Body of pancreas (tissue), 4 donors: ENCODE data around the gene SMO. TPM values are rescaled to one million over a fixed set of nuclear protein-coding genes. Genes with fewer than 3 reads are reported as not detected.

ENCODE experiments used
- ATAC-seq: fragments of 150-250 bp; one replicate; pipeline ENCODE4 v1.9.1; 2016
- DNase-seq, 4 donors: peaks; one replicate each; pipeline ENCODE4 v3.0.0-alpha.2; 2019
- H3K27ac ChIP-seq, 4 donors: fragments of 200-600 bp; sonication (generic); 1 replicate in 3 of 4; 2 replicates in 1 of 4; pipeline versions ENCODE4 v1.5.1 to v1.6.1; 2016 to 2019; ENCODE audit warnings: mild to moderate bottlenecking in 1 of 4, mixed read lengths in 1 of 4, moderate library complexity in 1 of 4
- H3K27me3 ChIP-seq, 2 donors: fragments of 200-600 bp; sonication (generic); one replicate each; pipeline ENCODE4 v1.6.0; 2016; ENCODE audit warnings: mild to moderate bottlenecking in 1 of 2
- H3K36me3 ChIP-seq, 2 donors: fragments of 200-600 bp; sonication (generic); replicated peaks in 1 of 2; 2 replicates each; pipeline ENCODE4 v1.5.1; 2016; ENCODE audit warnings: low read depth in 2 of 2; ENCODE audit not compliant: insufficient read depth in 1 of 2
- H3K4me1 ChIP-seq: fragments of 200-600 bp; sonication (generic); one replicate; pipeline ENCODE4 v1.6.0; 2016
- H3K4me3 ChIP-seq, 2 donors: fragments of 200-600 bp; sonication (generic); 1 replicate in 1 of 2; 2 replicates in 1 of 2; pipeline ENCODE4 v1.5.1; 2016 to 2019
- H3K9me3 ChIP-seq, 3 donors: fragments of 200-600 bp; sonication (generic); 1 replicate in 2 of 3; 2 replicates in 1 of 3; pipeline ENCODE4 v1.5.1; 2016
- POLR2A ChIP-seq, 3 donors: fragments of 450-650 bp; IDR thresholded peaks; one replicate each; pipeline ENCODE4 v1.6.1; 2016; ENCODE audit warnings: antibody characterized with exemption in 3 of 3, mild to moderate bottlenecking in 2 of 3
- WGBS, 2 donors: methylation state at CpG; one replicate each; pipeline ENCODE4 v1.1.5; 2017; 5-methylcytosine and 5-hydroxymethylcytosine counted together
- intact Hi-C: fragments of 100-400 bp; cut with DNase I; formaldehyde crosslinking; loops from one replicate; pipeline ENCODE4 v1.15.1; 2023
- total RNA-seq, 2 donors: library from RNA; depleted of rRNA; stranded (reverse); fragments of >200 nt; gene quantifications; one replicate each; pipeline ENCODE4 v1.1.0, GENCODE V29; 2016
- TF ChIP-seq, protein P1 (sequence below), 7 experiments: fragments of 450-650 bp in 4 of 7; fragments of 200-600 bp in 3 of 7; sonication (generic) in 3 of 7; IDR thresholded peaks; one replicate each; pipeline ENCODE4 v1.5.1; 2016 to 2019; ENCODE audit warnings: antibody characterized with exemption in 7 of 7

The SMO gene
- total RNA-seq, 2 donors from 2014 or later: 6.5 to 12.2 TPM

DNA sequence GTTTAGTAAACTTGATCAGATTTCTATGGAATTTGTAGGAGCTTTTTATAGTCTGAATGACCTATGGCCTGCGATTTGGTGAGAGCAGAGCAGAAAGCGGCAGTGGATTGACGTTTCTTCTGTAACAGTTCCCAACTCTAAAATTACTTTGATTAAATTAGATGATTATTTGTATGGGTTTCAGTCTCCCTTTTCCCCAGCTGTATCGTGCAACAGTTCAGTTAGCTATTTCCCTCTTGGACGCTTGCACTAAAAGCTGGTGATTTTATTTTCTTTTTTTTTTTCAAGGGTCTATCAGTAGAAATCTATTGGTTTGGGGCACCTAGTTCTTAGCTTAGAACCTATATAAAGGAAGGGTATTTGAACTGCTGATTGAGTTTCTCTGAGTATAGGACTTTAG, 43.2 kb downstream of the SMO start:
- DNase-seq: no peak
- no peak overlapping the region for H3K27ac ChIP-seq
- ATAC-seq: no peak
- no peaks in the 10 kb centered on the region for H3K27me3 ChIP-seq
- peaks cover 27% of the 10 kb centered on the region for H3K4me1 ChIP-seq
- no peak overlapping the region for H3K4me3 ChIP-seq
- H3K9me3 ChIP-seq: no peaks in the 10 kb centered on the region
- H3K36me3 ChIP-seq: no peaks in the 10 kb centered on the region
- intact Hi-C loops: no loop called here
- 33 to 62% methylated on average over 5 of the region's 5 CpGs for WGBS, 2 donors
- TF ChIP-seq, protein P1, sequence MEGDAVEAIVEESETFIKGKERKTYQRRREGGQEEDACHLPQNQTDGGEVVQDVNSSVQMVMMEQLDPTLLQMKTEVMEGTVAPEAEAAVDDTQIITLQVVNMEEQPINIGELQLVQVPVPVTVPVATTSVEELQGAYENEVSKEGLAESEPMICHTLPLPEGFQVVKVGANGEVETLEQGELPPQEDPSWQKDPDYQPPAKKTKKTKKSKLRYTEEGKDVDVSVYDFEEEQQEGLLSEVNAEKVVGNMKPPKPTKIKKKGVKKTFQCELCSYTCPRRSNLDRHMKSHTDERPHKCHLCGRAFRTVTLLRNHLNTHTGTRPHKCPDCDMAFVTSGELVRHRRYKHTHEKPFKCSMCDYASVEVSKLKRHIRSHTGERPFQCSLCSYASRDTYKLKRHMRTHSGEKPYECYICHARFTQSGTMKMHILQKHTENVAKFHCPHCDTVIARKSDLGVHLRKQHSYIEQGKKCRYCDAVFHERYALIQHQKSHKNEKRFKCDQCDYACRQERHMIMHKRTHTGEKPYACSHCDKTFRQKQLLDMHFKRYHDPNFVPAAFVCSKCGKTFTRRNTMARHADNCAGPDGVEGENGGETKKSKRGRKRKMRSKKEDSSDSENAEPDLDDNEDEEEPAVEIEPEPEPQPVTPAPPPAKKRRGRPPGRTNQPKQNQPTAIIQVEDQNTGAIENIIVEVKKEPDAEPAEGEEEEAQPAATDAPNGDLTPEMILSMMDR (IDR thresholded peaks at IDR 0.05): no peak
- no peak for TF ChIP-seq POLR2A (IDR thresholded peaks at IDR 0.05)

DNA sequence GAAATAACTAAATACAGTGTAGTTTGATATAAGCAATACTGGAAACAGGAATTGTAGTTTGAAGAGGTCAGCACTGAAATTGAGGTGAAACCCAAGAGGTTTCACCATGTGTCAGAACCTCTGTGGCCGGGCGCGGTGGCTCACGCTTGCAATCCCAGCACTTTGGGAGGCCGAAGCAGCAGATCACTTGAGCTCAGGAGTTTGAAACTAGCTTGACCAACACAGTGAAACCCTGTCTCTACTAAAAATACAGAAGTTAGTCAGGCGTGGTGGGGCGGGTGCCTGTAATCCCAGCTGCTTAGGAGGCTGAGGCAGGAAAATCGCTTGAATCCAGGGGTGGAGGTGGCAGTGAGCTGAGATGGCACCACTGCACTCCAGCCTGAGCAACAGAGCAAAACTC, 50.1 kb downstream of the SMO start:
- ATAC-seq: no peak
- 85 to 90% methylated on average over 7 to 8 of the region's 8 CpGs for WGBS, 2 donors

DNA sequence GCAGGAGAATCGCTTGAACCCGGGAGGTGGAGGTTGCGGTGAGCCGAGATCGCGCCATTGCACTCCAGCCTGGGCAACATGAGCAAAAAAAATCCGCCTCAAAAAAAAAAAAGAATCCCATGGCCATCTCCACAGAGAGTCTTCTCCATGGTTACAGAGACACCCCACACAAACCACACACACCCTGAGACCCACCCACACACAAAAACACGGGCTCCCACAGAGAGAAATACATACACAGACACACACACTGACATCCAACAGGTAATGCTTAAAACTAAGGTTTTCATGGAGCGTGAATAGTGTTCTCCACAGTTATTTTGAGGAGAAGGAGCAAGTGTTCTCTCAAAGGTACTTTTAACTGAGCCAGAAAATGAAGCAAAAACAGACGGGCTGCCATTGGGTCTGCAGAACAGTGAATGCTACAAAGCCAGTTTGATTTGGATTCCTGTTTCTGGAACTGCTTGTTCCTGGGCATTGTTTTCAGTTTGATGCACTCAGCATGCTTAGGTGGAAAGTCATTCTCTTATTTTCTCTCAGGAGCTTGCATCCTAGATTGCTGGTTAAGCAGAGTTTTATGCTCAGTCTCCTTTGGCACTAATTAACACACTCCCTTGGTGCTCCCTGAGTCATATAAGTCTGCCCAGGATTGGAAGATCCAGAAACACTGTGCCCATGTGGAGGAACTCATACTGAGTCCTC, 51.8 kb downstream of the SMO start:
- Histone ChIP-seq H3K4me3 (no peak overlapping the region), H3K9me3 (no peaks in the 10 kb centered on the region), H3K4me1 (no peaks in the 10 kb centered on the region), H3K27me3 (no peaks in the 10 kb centered on the region), H3K36me3 (no peaks in the 10 kb centered on the region), H3K27ac (no peak overlapping the region)
- WGBS, 2 donors: 94% methylated on average over 10 of the region's 10 CpGs
- no peak for TF ChIP-seq POLR2A (IDR thresholded peaks at IDR 0.05)
- TF ChIP-seq, protein P1 (IDR thresholded peaks at IDR 0.05): no peak
- DNase-seq (no peak), ATAC-seq (no peak)
- intact Hi-C loops: no loop called here

More for the DNA sequence above, 50.1 kb downstream of the SMO start:
- TF ChIP-seq, protein P1 (IDR thresholded peaks at IDR 0.05): no peak
- no peak for TF ChIP-seq POLR2A (IDR thresholded peaks at IDR 0.05)
- intact Hi-C loops: no loop called here
- Histone ChIP-seq H3K4me3 (no peak overlapping the region), H3K36me3 (no peaks in the 10 kb centered on the region), H3K27me3 (no peaks in the 10 kb centered on the region), H3K9me3 (no peaks in the 10 kb centered on the region), H3K4me1 (no peaks in the 10 kb centered on the region), H3K27ac (no peak overlapping the region)
- DNase-seq: no peak

DNA sequence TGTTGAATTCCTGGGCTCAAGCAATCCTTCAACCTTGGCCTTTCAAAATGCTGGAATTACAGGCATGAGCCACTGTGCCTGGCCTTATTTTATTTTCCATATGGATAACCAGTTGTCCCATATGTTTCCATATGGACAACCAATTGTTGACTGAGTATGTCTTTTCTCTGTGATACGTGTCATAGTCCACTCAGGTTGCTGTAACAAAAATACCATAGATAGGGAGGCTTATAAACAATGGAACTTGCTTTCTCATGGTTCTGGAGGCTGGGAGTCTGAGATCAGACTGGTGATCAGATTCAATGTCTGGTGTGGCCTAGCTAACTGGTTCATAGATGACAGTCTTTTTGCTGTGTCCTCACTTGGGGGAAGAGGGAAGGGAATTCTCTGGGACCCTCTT, 55.8 kb downstream of the SMO start:
- ATAC-seq (no peak), DNase-seq (no peak)
- H3K4me1 ChIP-seq: no peaks in the 10 kb centered on the region
- H3K27me3 ChIP-seq: no peaks in the 10 kb centered on the region
- no peak for TF ChIP-seq POLR2A (IDR thresholded peaks at IDR 0.05)
- TF ChIP-seq, protein P1 (IDR thresholded peaks at IDR 0.05): no peak
- intact Hi-C loops: no loop called here
- 100% methylated on average over 1 of the region's 1 CpG for WGBS, 2 donors
- no peak overlapping the region for H3K4me3 ChIP-seq
- H3K27ac ChIP-seq: no peak overlapping the region
- no peaks in the 10 kb centered on the region for H3K36me3 ChIP-seq
- H3K9me3 ChIP-seq: no peaks in the 10 kb centered on the region

DNA sequence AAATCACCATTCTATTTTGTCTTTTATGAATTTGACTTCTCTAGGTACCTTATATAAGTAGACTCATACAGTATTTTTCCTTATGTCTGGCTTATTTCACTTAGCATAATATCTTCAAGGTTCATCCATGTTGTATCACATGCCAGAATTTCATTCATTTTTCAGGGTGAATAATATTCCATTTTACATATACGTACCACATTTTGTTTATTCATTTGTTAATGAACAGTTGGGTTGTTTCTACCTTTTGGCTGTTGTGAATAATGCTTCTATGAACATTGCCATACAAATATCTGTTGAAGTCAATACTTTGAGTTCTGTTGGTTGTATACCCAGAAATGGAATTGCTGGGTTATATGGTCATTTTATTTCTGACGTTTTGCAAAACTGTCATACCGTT, 57.1 kb downstream of the SMO start:
- Histone ChIP-seq H3K9me3 (no peaks in the 10 kb centered on the region), H3K27me3 (no peaks in the 10 kb centered on the region), H3K36me3 (no peaks in the 10 kb centered on the region), H3K4me1 (no peaks in the 10 kb centered on the region), H3K27ac (no peak overlapping the region), H3K4me3 (no peak overlapping the region)
- intact Hi-C loops: no loop called here
- TF ChIP-seq POLR2A (IDR thresholded peaks at IDR 0.05): no peak
- TF ChIP-seq, protein P1 (IDR thresholded peaks at IDR 0.05): no peak
- 86 to 87% methylated on average over 3 of the region's 3 CpGs for WGBS, 2 donors
- DNase-seq (no peak), ATAC-seq (no peak)
